ENCODE results near the gene FARSB. TPM values are rescaled to one million over a fixed set of nuclear protein-coding genes. Genes with fewer than 3 reads are reported as not detected.
"Not testable (repeated sequence)": the region's sequence is repeated elsewhere in the genome, so short reads cannot be mapped to it uniquely, and the experiment has no call there.

FARSB gene
- total RNA-seq, 2 experiments from 2014 or later: 56.3 to 58.5 TPM

GRCh38 chr2:222604749-222605515, 51.0 kb downstream of the FARSB start:
- ATAC-seq (no peak), DNase-seq (no peak)
- ChIA-PET CTCF (interaction anchor here (0.9 to 2.1 kb wide), 3 partner anchors 10 to 287 kb away, joined by 3 to 6 read pairs (median 3); no protein-coding TSS in a partner anchor), POLR2A (interaction anchor here (0.6 kb wide), 1 partner anchor 11 kb away, joined by 3 read pairs; no protein-coding TSS in a partner anchor)
- intact Hi-C loops (cut with DNase I, micrococcal nuclease): no loop called here
- Mint-ChIP-seq H3K4me3 (no peak overlapping the region), H3K36me3 (ENCODE audit: low read depth) (peaks cover 33% of the 10 kb centered on the region), H3K27ac (no peak overlapping the region), H3K4me1 (no peaks in the 10 kb centered on the region), H3K27me3 (no peaks in the 10 kb centered on the region), H3K9me3 (ENCODE audit: low read depth) (no peaks in the 10 kb centered on the region)

- ATAC-seq (no peak), DNase-seq (no peak)
- intact Hi-C loops (cut with DNase I, micrococcal nuclease): no loop called here
- no peaks in the 10 kb centered on the region for H3K9me3 Mint-ChIP-seq (ENCODE audit: low read depth)
- ChIA-PET CTCF (interaction anchor here (1.1 kb wide), 1 partner anchor 9 kb away, joined by 3 read pairs; no protein-coding TSS in a partner anchor), POLR2A (interaction anchor here (0.7 kb wide), 1 partner anchor 48 kb away, joined by 9 read pairs; no protein-coding TSS in a partner anchor)
- no peaks in the 10 kb centered on the region for H3K27me3 Mint-ChIP-seq
- peaks cover 38% of the 10 kb centered on the region for H3K36me3 Mint-ChIP-seq (ENCODE audit: low read depth)
- H3K4me3 Mint-ChIP-seq: no peak overlapping the region
- H3K27ac Mint-ChIP-seq: no peak overlapping the region
- no peaks in the 10 kb centered on the region for H3K4me1 Mint-ChIP-seq
These were observed 52.4 kb downstream of the FARSB start for GRCh38 chr2:222603501-222603900.

- Mint-ChIP-seq H3K27ac (no peak overlapping the region), H3K4me3 (no peak overlapping the region), H3K27me3 (no peaks in the 10 kb centered on the region), H3K9me3 (ENCODE audit: low read depth) (no peaks in the 10 kb centered on the region), H3K36me3 (ENCODE audit: low read depth) (peaks cover 59% of the 10 kb centered on the region), H3K4me1 (no peaks in the 10 kb centered on the region)
- DNase-seq (no peak), ATAC-seq (no peak)
- POLR2A ChIA-PET: no interaction called here
- intact Hi-C loops (cut with DNase I, micrococcal nuclease): no loop called here
- CTCF ChIA-PET: interaction anchor here (1.1 to 2.4 kb wide), 2 partner anchors 16 to 38 kb away, joined by 4 to 10 read pairs; no protein-coding TSS in a partner anchor
These were observed 57.3 kb downstream of the FARSB start for GRCh38 chr2:222598611-222599010.

- no peak overlapping the region for H3K27ac Mint-ChIP-seq
- peaks cover 74% of the 10 kb centered on the region for H3K36me3 Mint-ChIP-seq (ENCODE audit: low read depth)
- H3K27me3 Mint-ChIP-seq: no peaks in the 10 kb centered on the region
- H3K9me3 Mint-ChIP-seq (ENCODE audit: low read depth): no peaks in the 10 kb centered on the region
- ATAC-seq: no peak
- DNase-seq: no peak
- no peak overlapping the region for H3K4me3 Mint-ChIP-seq
- no peaks in the 10 kb centered on the region for H3K4me1 Mint-ChIP-seq
- ChIA-PET CTCF (no interaction called here), POLR2A (interaction anchor here (0.6 kb wide), 1 partner anchor 60 kb away, joined by 3 read pairs; no protein-coding TSS in a partner anchor)
- intact Hi-C loops (cut with DNase I, micrococcal nuclease): no loop called here
These were observed 60.3 kb downstream of the FARSB start for GRCh38 chr2:222595581-222595980.

- no peaks in the 10 kb centered on the region for H3K9me3 Mint-ChIP-seq (ENCODE audit: low read depth)
- H3K27ac Mint-ChIP-seq: no peak overlapping the region
- CTCF ChIA-PET: interaction anchor here (0.7 to 1.1 kb wide), 4 partner anchors 9 to 265 kb away, joined by 3 read pairs; no protein-coding TSS in a partner anchor
- POLR2A ChIA-PET: no interaction called here
- no peaks in the 10 kb centered on the region for H3K27me3 Mint-ChIP-seq
- intact Hi-C loops (cut with DNase I, micrococcal nuclease): no loop called here
- H3K4me3 Mint-ChIP-seq: no peak overlapping the region
- DNase-seq: no peak
- peaks cover 76% of the 10 kb centered on the region for H3K36me3 Mint-ChIP-seq (ENCODE audit: low read depth)
- ATAC-seq: no peak
- H3K4me1 Mint-ChIP-seq: no peaks in the 10 kb centered on the region
These were observed 61.2 kb downstream of the FARSB start for GRCh38 chr2:222594679-222595078.

GRCh38 chr2:222592176-222592575, 63.7 kb downstream of the FARSB start:
- no peaks in the 10 kb centered on the region for H3K27me3 Mint-ChIP-seq
- intact Hi-C loops (cut with DNase I, micrococcal nuclease): no loop called here
- CTCF ChIA-PET: no interaction called here

GRCh38 chr2:222591661-222592060, 64.2 kb downstream of the FARSB start:
- no peak for ATAC-seq
- H3K9me3 Mint-ChIP-seq (ENCODE audit: low read depth): no peaks in the 10 kb centered on the region
- H3K4me1 Mint-ChIP-seq: peaks cover 10% of the 10 kb centered on the region

More at GRCh38 chr2:222592176-222592575, 63.7 kb downstream of the FARSB start:
- ATAC-seq (no peak), DNase-seq (no peak)
- POLR2A ChIA-PET: no interaction called here
- H3K36me3 Mint-ChIP-seq (ENCODE audit: low read depth): peaks cover 81% of the 10 kb centered on the region
- H3K9me3 Mint-ChIP-seq (ENCODE audit: low read depth): no peaks in the 10 kb centered on the region
- no peak overlapping the region for H3K4me3 Mint-ChIP-seq
- no peak overlapping the region for H3K27ac Mint-ChIP-seq
- peaks cover 6% of the 10 kb centered on the region for H3K4me1 Mint-ChIP-seq

GRCh38 chr2:222584589-222584988, 71.3 kb downstream of the FARSB start:
- H3K27ac Mint-ChIP-seq; H3K27me3 Mint-ChIP-seq; DNase-seq; H3K4me3 Mint-ChIP-seq; ATAC-seq; intact Hi-C loops (cut with DNase I, micrococcal nuclease); POLR2A ChIA-PET; H3K9me3 Mint-ChIP-seq (ENCODE audit: low read depth): not testable (repeated sequence)
- Mint-ChIP-seq H3K4me1 (peaks cover 13% of the 10 kb centered on the region), H3K36me3 (ENCODE audit: low read depth) (peaks cover 62% of the 10 kb centered on the region)
- CTCF ChIA-PET: interaction anchor here (0.8 kb wide), 1 partner anchor 14 kb away, joined by 5 read pairs; no protein-coding TSS in a partner anchor

More at GRCh38 chr2:222591661-222592060, 64.2 kb downstream of the FARSB start:
- H3K27me3 Mint-ChIP-seq: no peaks in the 10 kb centered on the region
- no peak overlapping the region for H3K27ac Mint-ChIP-seq
- intact Hi-C loops (cut with DNase I, micrococcal nuclease): no loop called here
- no peak for DNase-seq
- ChIA-PET CTCF (no interaction called here), POLR2A (no interaction called here)
- H3K36me3 Mint-ChIP-seq (ENCODE audit: low read depth): peaks cover 81% of the 10 kb centered on the region
- no peak overlapping the region for H3K4me3 Mint-ChIP-seq

- no peak overlapping the region for H3K27ac Mint-ChIP-seq
- H3K27me3 Mint-ChIP-seq: no peaks in the 10 kb centered on the region
- peaks cover 11% of the 10 kb centered on the region for H3K4me1 Mint-ChIP-seq
- H3K36me3 Mint-ChIP-seq (ENCODE audit: low read depth): peaks cover 50% of the 10 kb centered on the region
- CTCF ChIA-PET: interaction anchor here (0.6 to 1.1 kb wide), 4 partner anchors 9 to 298 kb away, joined by 3 to 4 read pairs (median 4); no protein-coding TSS in a partner anchor
- intact Hi-C loops (cut with DNase I, micrococcal nuclease): no loop called here
- POLR2A ChIA-PET: no interaction called here
- DNase-seq: no peak
- ATAC-seq: no peak
- no peak overlapping the region for H3K4me3 Mint-ChIP-seq
- no peaks in the 10 kb centered on the region for H3K9me3 Mint-ChIP-seq (ENCODE audit: low read depth)
These were observed 73.0 kb downstream of the FARSB start for GRCh38 chr2:222582928-222583327.

- CTCF ChIA-PET: no interaction called here
- no peaks in the 10 kb centered on the region for H3K9me3 Mint-ChIP-seq (ENCODE audit: low read depth)
- H3K27me3 Mint-ChIP-seq: no peaks in the 10 kb centered on the region
- DNase-seq (no peak), ATAC-seq (no peak)
- H3K36me3 Mint-ChIP-seq (ENCODE audit: low read depth): peaks cover 28% of the 10 kb centered on the region
- intact Hi-C loops (cut with DNase I, micrococcal nuclease): no loop called here
- no peak overlapping the region for H3K27ac Mint-ChIP-seq
- POLR2A ChIA-PET: interaction anchor here (0.6 kb wide), 1 partner anchor 1379 kb away, joined by 3 read pairs; no protein-coding TSS in a partner anchor
- H3K4me1 Mint-ChIP-seq: peaks cover 5% of the 10 kb centered on the region
- H3K4me3 Mint-ChIP-seq: no peak overlapping the region
These were observed 78.6 kb downstream of the FARSB start for GRCh38 chr2:222577341-222577740.

GRCh38 chr2:222576171-222577081, 79.5 kb downstream of the FARSB start:
- intact Hi-C loops (cut with DNase I, micrococcal nuclease): no loop called here
- H3K9me3 Mint-ChIP-seq (ENCODE audit: low read depth): no peaks in the 10 kb centered on the region
- no peak overlapping the region for H3K4me3 Mint-ChIP-seq
- no peak for ATAC-seq
- peaks cover 33% of the 10 kb centered on the region for H3K36me3 Mint-ChIP-seq (ENCODE audit: low read depth)
- ChIA-PET POLR2A (interaction anchor here (0.6 kb wide), 1 partner anchor 1380 kb away, joined by 3 read pairs; no protein-coding TSS in a partner anchor), CTCF (no interaction called here)
- H3K27ac Mint-ChIP-seq: no peak overlapping the region
- peaks cover 5% of the 10 kb centered on the region for H3K4me1 Mint-ChIP-seq
- no peak for DNase-seq
- H3K27me3 Mint-ChIP-seq: no peaks in the 10 kb centered on the region
